CD4-positive, CD25-positive, alpha-beta regulatory T cell (primary cell): ENCODE measurements around the gene ZNF148. TPM values are rescaled to one million over a fixed set of nuclear protein-coding genes. Genes with fewer than 3 reads are reported as not detected.

Experiments used
- ATAC-seq, 2 donors: fragments of 150-1000 bp; cut with Tn5 transposase; one replicate each; pipeline ENCODE4 v1.10.0; 2021; ENCODE audit warnings: low read depth in 2 of 2, moderate number of reproducible peaks in 2 of 2, moderate library complexity in 1 of 2
- DNase-seq, 3 donors: peaks; one replicate each; pipeline versions ENCODE4 v3.0.0 to v3.0.0-alpha.2; 2012 to 2022; ENCODE audit warnings: mixed read lengths in 1 of 3
- H3K27ac ChIP-seq: one replicate; pipeline ENCODE4 v1.7.0; 2013; ENCODE audit warnings: mild to moderate bottlenecking, low read length; ENCODE audit not compliant: insufficient read depth, poor library complexity, severe bottlenecking
- H3K27me3 ChIP-seq: one replicate; pipeline ENCODE4 v1.7.0; 2013; ENCODE audit warnings: low read length; ENCODE audit not compliant: control insufficient read depth, insufficient read depth
- H3K36me3 ChIP-seq: one replicate; pipeline ENCODE4 v1.7.0; 2013; ENCODE audit warnings: mild to moderate bottlenecking, low read length, moderate library complexity; ENCODE audit not compliant: control insufficient read depth, insufficient read depth
- H3K4me1 ChIP-seq: 2 replicates; pipeline ENCODE4 v1.7.0; 2013; ENCODE audit warnings: mild to moderate bottlenecking, low read length; ENCODE audit not compliant: insufficient read depth, control insufficient read depth, poor library complexity, severe bottlenecking
- H3K4me3 ChIP-seq: one replicate; pipeline ENCODE4 v1.7.0; 2013; ENCODE audit warnings: low read depth, mild to moderate bottlenecking, low read length, moderate library complexity
- H3K9me3 ChIP-seq, 2 experiments: 1 replicate in 1 of 2; 2 replicates in 1 of 2; pipeline ENCODE4 v1.7.0; 2013; ENCODE audit warnings: low read length in 2 of 2, mild to moderate bottlenecking in 1 of 2, moderate library complexity in 1 of 2; ENCODE audit not compliant: control insufficient read depth in 2 of 2
- H3K27ac Mint-ChIP-seq, 3 donors: one replicate each; pipeline ENCODE4 v1.8.0; 2020 to 2022; ENCODE audit warnings: mild to moderate bottlenecking in 3 of 3, mixed read lengths in 3 of 3, moderate library complexity in 2 of 3
- H3K27me3 Mint-ChIP-seq: one replicate; pipeline ENCODE4 v1.8.0; 2022; ENCODE audit warnings: mild to moderate bottlenecking, mixed read lengths
- H3K36me3 Mint-ChIP-seq: one replicate; pipeline ENCODE4 v1.8.0; 2020; ENCODE audit warnings: mixed read lengths
- H3K4me1 Mint-ChIP-seq, 4 donors: one replicate each; pipeline ENCODE4 v1.8.0; 2020 to 2022; ENCODE audit warnings: mixed read lengths in 4 of 4, mild to moderate bottlenecking in 1 of 4
- H3K4me3 Mint-ChIP-seq, 4 donors: one replicate each; pipeline ENCODE4 v1.8.0; 2020 to 2022; ENCODE audit warnings: mild to moderate bottlenecking in 4 of 4, mixed read lengths in 4 of 4, moderate library complexity in 3 of 4
- H3K9me3 Mint-ChIP-seq, 7 donors: one replicate each; pipeline ENCODE4 v1.8.0; 2020 to 2022; ENCODE audit warnings: mixed read lengths in 7 of 7, mild to moderate bottlenecking in 3 of 7, moderate library complexity in 2 of 7
- polyA plus RNA-seq, 4 donors: library from polyadenylated mRNA; unstranded; fragments of 300-500 nt; fragmentation: Illumina TruSeq; gene quantifications; one replicate each; pipeline ENCODE4 v1.2.3, GENCODE V29; 2021
- total RNA-seq: library from RNA; stranded (reverse); gene quantifications from one replicate; pipeline ENCODE4 v1.2.3, GENCODE V29; 2022

The ZNF148 gene
- total and polyA plus RNA-seq, 5 donors from 2014 or later, result 50.6 to 75.0 (median 63.8) TPM

DNA sequence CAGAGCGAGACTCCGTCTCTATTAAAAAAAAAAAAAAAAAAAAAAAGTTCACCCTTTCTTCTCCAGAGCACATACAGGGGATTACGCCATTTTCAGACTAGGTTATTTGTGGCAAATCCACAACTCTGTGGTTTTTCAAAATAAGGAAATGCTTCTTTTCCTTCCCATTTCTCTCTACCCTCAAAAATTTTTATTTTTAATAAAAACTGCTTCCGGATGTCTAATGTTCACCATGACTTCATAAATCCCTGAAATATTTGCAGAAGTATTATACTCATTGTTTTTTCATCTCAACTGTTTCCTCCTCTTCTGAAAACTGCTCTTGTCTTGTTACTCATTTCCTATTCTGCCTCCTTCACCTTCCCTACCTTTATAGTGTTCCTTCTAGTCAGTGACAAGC lies 117.6 kb downstream of the ZNF148 start:
- Histone ChIP-seq H3K27ac (no peak overlapping the region), H3K4me1 (no peaks in the 10 kb centered on the region), H3K4me3 (no peak overlapping the region), H3K36me3 (peaks cover 6% of the 10 kb centered on the region), H3K27me3 (no peaks in the 10 kb centered on the region), H3K9me3 (no peaks in the 10 kb centered on the region)
- H3K36me3 Mint-ChIP-seq, result peaks cover 48% of the 10 kb centered on the region
- peaks cover 0 to 5% (median 2%) of the 10 kb centered on the region in 7 donors for H3K9me3 Mint-ChIP-seq
- ATAC-seq (no peak), DNase-seq (no peak)
- no peak overlapping the region for H3K4me3 Mint-ChIP-seq
- H3K27ac Mint-ChIP-seq, result no peak overlapping the region
- peaks cover 7 to 22% (median 19%) of the 10 kb centered on the region in 4 donors for H3K4me1 Mint-ChIP-seq
- H3K27me3 Mint-ChIP-seq, result no peaks in the 10 kb centered on the region

DNA sequence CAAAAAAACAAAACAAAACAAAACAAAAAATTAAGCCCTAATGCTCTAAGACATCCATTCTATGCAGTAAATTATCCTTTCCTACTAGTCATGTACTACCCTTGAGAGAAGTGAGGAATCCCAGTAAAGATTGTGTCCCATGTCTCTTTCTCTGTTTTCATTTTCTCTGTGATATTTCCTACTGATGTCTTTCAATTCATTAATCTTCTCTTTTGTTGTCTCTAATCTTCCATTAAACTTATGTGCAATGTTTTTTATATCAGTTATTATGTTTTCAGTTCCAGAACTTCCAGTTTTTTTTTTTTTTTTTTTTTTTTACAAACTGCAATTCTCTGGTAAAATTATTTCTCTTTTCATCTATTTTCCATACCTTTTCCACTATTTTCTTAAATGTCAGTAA lies 118.5 kb downstream of the ZNF148 start:
- H3K27me3 Mint-ChIP-seq, result no peaks in the 10 kb centered on the region
- DNase-seq, result no peak
- Histone ChIP-seq H3K27ac (no peak overlapping the region), H3K4me1 (no peaks in the 10 kb centered on the region), H3K4me3 (no peak overlapping the region), H3K36me3 (peaks cover 3% of the 10 kb centered on the region), H3K27me3 (no peaks in the 10 kb centered on the region), H3K9me3 (no peaks in the 10 kb centered on the region)
- no peak overlapping the region for H3K27ac Mint-ChIP-seq
- peaks cover 0 to 5% (median 2%) of the 10 kb centered on the region in 7 donors for H3K9me3 Mint-ChIP-seq
- peaks cover 44% of the 10 kb centered on the region for H3K36me3 Mint-ChIP-seq
- peaks cover 7 to 22% (median 20%) of the 10 kb centered on the region in 4 donors for H3K4me1 Mint-ChIP-seq
- H3K4me3 Mint-ChIP-seq, result no peak overlapping the region
- no peak for ATAC-seq

DNA sequence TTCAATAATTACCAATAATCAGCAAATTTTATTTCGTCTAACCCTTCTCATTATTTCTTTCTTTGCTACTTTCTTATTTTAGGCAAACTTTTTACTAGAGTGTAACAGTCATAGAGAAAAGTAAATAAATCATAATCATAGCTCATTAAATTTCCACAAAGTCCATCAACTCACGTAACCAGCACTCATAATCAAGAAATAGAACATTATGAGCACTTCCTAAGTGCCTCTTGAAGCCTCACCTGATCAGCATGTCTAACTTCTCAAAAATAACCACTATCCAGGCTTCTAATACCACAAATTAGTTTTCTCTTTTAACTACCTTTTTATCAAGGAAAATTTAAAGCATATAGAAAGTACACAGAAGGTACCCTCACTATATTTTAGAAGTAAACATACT lies 124.2 kb downstream of the ZNF148 start:
- DNase-seq, result no peak
- H3K36me3 ChIP-seq, result peaks cover 3% of the 10 kb centered on the region
- H3K4me1 ChIP-seq, result no peaks in the 10 kb centered on the region
- H3K36me3 Mint-ChIP-seq, result peaks cover 23% of the 10 kb centered on the region
- no peak overlapping the region for H3K27ac Mint-ChIP-seq
- H3K4me3 ChIP-seq, result no peak overlapping the region
- H3K9me3 ChIP-seq, result no peaks in the 10 kb centered on the region
- H3K27me3 ChIP-seq, result no peaks in the 10 kb centered on the region
- no peak overlapping the region for H3K27ac ChIP-seq
- H3K4me3 Mint-ChIP-seq, result no peak overlapping the region
- ATAC-seq, result no peak
- H3K4me1 Mint-ChIP-seq, result peaks cover 2 to 20% (median 16%) of the 10 kb centered on the region in 4 donors
- H3K27me3 Mint-ChIP-seq, result no peaks in the 10 kb centered on the region
- no peaks in the 10 kb centered on the region for H3K9me3 Mint-ChIP-seq

DNA sequence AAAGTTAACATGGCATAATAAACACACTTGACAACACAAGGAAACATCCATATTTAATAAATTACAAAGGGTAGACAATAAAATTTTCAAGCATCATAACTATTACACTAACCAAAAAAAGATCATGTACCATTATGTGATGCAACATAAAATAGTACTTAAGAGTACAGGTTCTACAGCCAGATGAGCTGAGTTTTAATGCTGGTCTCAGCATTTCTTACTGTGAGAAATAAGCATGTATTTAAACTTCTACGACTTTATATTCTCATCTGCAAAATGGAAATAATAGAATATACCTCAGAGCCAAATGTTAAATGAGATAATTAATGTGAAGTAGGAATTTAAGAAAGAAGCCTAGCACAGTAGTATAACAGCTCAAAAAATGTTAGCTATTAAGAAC lies 128.9 kb downstream of the ZNF148 start:
- H3K4me1 Mint-ChIP-seq, result peaks cover 3 to 20% (median 14%) of the 10 kb centered on the region in 4 donors
- no peak overlapping the region for H3K27ac ChIP-seq
- DNase-seq (no peak), ATAC-seq (no peak)
- H3K27ac Mint-ChIP-seq, result no peak overlapping the region
- H3K4me1 ChIP-seq, result no peaks in the 10 kb centered on the region
- no peaks in the 10 kb centered on the region for H3K27me3 Mint-ChIP-seq
- H3K36me3 ChIP-seq, result no peaks in the 10 kb centered on the region
- H3K27me3 ChIP-seq, result no peaks in the 10 kb centered on the region
- no peak overlapping the region for H3K4me3 ChIP-seq
- peaks cover 42% of the 10 kb centered on the region for H3K36me3 Mint-ChIP-seq
- no peak overlapping the region for H3K4me3 Mint-ChIP-seq
- H3K9me3 Mint-ChIP-seq, result peaks cover 0 to 3% (median 0%) of the 10 kb centered on the region in 7 donors
- no peaks in the 10 kb centered on the region for H3K9me3 ChIP-seq

DNA sequence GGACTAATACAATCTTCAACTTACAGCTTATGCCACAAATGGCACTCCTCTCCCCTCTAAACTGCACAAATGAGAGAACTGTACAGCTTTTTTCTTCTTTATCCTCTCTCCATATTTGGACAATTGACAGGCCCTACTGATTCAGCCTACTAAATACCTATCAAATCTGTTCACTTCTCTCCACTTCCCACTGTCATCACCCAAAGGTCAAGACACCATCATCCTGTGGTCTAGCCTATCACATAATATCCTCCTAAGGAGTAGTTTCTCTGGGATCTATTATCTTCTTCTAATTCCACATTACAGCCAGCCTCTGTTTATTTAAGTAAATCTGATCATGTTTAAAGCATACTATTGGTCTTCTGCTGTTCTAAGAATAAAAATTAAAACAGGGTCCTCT lies 129.6 kb downstream of the ZNF148 start:
- H3K9me3 Mint-ChIP-seq, result peaks cover 0 to 3% (median 0%) of the 10 kb centered on the region in 7 donors
- no peaks in the 10 kb centered on the region for H3K9me3 ChIP-seq
- peaks cover 5 to 26% (median 11%) of the 10 kb centered on the region in 4 donors for H3K4me1 Mint-ChIP-seq
- peaks cover 37% of the 10 kb centered on the region for H3K36me3 Mint-ChIP-seq
- no peak overlapping the region for H3K27ac ChIP-seq
- H3K27me3 Mint-ChIP-seq, result no peaks in the 10 kb centered on the region
- no peaks in the 10 kb centered on the region for H3K27me3 ChIP-seq
- H3K4me1 ChIP-seq, result no peaks in the 10 kb centered on the region
- peak overlapping the region in 1 of 3 donors; percentile 22 for H3K27ac Mint-ChIP-seq
- no peak for ATAC-seq
- no peak overlapping the region for H3K4me3 ChIP-seq
- no peaks in the 10 kb centered on the region for H3K36me3 ChIP-seq
- no peak overlapping the region for H3K4me3 Mint-ChIP-seq
- DNase-seq, result no peak

DNA sequence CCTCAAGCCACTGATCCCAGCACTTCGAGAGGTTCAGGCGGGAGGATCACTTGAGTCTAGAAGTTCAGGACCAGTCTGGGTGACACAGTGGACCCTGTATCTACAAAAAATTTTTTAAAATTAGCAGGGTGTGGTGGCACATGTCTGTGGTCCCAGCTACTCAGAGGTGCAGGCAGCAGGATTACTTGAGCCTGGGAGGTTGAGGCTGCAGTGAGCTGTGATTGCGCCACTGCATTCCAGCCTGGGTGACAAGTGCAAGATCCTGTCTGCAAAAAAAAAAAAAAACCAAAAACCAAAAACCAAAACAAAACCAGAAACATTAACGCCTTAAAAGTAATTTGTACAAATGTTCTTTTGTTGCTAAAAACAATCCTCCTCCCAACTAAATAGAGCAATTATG lies 134.6 kb downstream of the ZNF148 start:
- no peak for ATAC-seq
- H3K4me1 ChIP-seq, result no peaks in the 10 kb centered on the region
- H3K9me3 ChIP-seq, result no peaks in the 10 kb centered on the region
- no peak overlapping the region for H3K27ac ChIP-seq
- H3K9me3 Mint-ChIP-seq, result peaks cover 0 to 11% (median 2%) of the 10 kb centered on the region in 7 donors
- no peak overlapping the region for H3K4me3 Mint-ChIP-seq
- no peak overlapping the region for H3K4me3 ChIP-seq
- peaks cover 8 to 11% (median 9%) of the 10 kb centered on the region in 4 donors for H3K4me1 Mint-ChIP-seq
- peaks cover 46% of the 10 kb centered on the region for H3K36me3 Mint-ChIP-seq
- no peaks in the 10 kb centered on the region for H3K27me3 Mint-ChIP-seq
- no peak for DNase-seq
- H3K27me3 ChIP-seq, result no peaks in the 10 kb centered on the region
- peaks cover 11% of the 10 kb centered on the region for H3K36me3 ChIP-seq
- H3K27ac Mint-ChIP-seq, result no peak overlapping the region

DNA sequence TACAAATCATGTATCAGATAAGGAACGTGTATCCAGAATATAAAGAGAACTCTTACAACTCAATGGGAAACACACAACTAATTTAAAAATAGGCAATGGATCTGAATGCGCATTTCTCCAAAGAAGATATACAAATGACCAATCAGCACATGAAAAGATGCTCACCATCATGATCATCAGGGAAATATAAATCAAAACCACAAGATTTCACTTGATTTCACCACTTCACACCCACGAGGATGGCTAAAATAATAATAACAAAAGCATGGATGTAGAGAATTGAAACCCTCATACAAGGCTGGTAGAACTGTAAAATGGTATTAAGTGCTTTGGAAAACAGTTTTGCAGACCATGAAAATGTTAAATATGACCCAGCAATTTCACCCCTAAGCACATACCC lies 135.9 kb downstream of the ZNF148 start:
- H3K36me3 Mint-ChIP-seq, result peaks cover 36% of the 10 kb centered on the region

DNA sequence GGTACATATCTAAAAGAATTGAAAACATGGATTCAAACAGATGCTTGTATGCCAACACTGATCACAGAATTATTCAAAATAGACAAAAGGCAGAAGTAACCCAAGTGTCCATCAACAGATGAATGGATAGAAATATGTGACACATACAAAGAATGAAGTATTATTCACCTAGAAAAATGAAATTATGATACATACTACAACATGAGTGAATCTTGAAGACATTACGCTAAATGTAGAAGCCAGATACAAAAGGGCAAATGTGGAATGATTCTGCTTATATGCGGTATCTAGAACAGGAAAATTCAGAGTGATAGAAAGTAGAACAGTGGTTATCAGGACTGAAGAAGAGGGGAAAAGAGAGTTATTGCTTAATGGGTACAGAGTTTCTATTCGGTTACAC lies 136.4 kb downstream of the ZNF148 start:
- H3K36me3 Mint-ChIP-seq, result peaks cover 35% of the 10 kb centered on the region

More for the DNA sequence above, 135.9 kb downstream of the ZNF148 start:
- Mint-ChIP-seq H3K4me3 (no peak overlapping the region), H3K4me1 (peaks cover 6 to 9% (median 7%) of the 10 kb centered on the region in 4 donors), H3K27me3 (no peaks in the 10 kb centered on the region), H3K27ac (no peak overlapping the region), H3K9me3 (peaks cover 0 to 11% (median 2%) of the 10 kb centered on the region in 7 donors)
- Histone ChIP-seq H3K36me3 (peaks cover 11% of the 10 kb centered on the region), H3K27ac (no peak overlapping the region), H3K4me3 (no peak overlapping the region), H3K4me1 (no peaks in the 10 kb centered on the region), H3K9me3 (no peaks in the 10 kb centered on the region), H3K27me3 (no peaks in the 10 kb centered on the region)
- DNase-seq (no peak), ATAC-seq (no peak)

More for the DNA sequence above, 136.4 kb downstream of the ZNF148 start:
- Histone ChIP-seq H3K27ac (no peak overlapping the region), H3K9me3 (no peaks in the 10 kb centered on the region), H3K4me1 (no peaks in the 10 kb centered on the region), H3K27me3 (no peaks in the 10 kb centered on the region), H3K36me3 (peaks cover 12% of the 10 kb centered on the region), H3K4me3 (no peak overlapping the region)
- ATAC-seq, result no peak
- H3K27me3 Mint-ChIP-seq, result no peaks in the 10 kb centered on the region
- H3K9me3 Mint-ChIP-seq, result peaks cover 0 to 11% (median 2%) of the 10 kb centered on the region in 7 donors
- no peak for DNase-seq
- peaks cover 5 to 9% (median 7%) of the 10 kb centered on the region in 4 donors for H3K4me1 Mint-ChIP-seq
- H3K4me3 Mint-ChIP-seq, result no peak overlapping the region
- H3K27ac Mint-ChIP-seq, result no peak overlapping the region
